K562 (cell line): Measurements from ENCODE around the gene KCNQ2. TPM values are rescaled to one million over a fixed set of nuclear protein-coding genes. Genes with fewer than 3 reads are reported as not detected.

Experiments
- BMI1 ChIP-seq: fragments of 150-350 bp; IDR thresholded peaks from 2 replicates; pipeline ENCODE4 v1.6.1; 2014; ENCODE audit warnings: low read length
- CBX5 ChIP-seq: IDR thresholded peaks from 2 replicates; pipeline ENCODE4 v1.6.1; 2014; ENCODE audit warnings: low read depth, borderline replicate concordance
- CC2D1A ChIP-seq: fragments of 450-650 bp; IDR thresholded peaks from 2 replicates; pipeline ENCODE4 v1.6.1; 2017; ENCODE audit warnings: mild to moderate bottlenecking
- CCAR2 ChIP-seq: fragments of 200-400 bp; formaldehyde crosslinking; IDR thresholded peaks from 2 replicates; pipeline ENCODE4 v1.6.1; 2017; ENCODE audit warnings: mild to moderate bottlenecking, low read depth, low read length
- CTBP1 ChIP-seq: fragments of 450-650 bp; IDR thresholded peaks from 2 replicates; pipeline ENCODE4 v1.6.1; 2016; ENCODE audit warnings: borderline replicate concordance
- ELF1 ChIP-seq: fragments of 200-800 bp; sonication (Bioruptor generic); IDR thresholded peaks from 2 replicates; pipeline ENCODE4 v1.6.1; 2016; ENCODE audit warnings: missing genetic modification characterization, missing compliant biosample characterization
- ELF2 ChIP-seq: fragments of 250-450 bp; sonication (Bioruptor Pico); IDR thresholded peaks from 2 replicates; pipeline ENCODE4 v1.5.0; 2021; ENCODE audit warnings: mild to moderate bottlenecking
- ELK3 ChIP-seq: fragments of 450-650 bp; formaldehyde crosslinking; IDR thresholded peaks from 2 replicates; pipeline ENCODE4 v1.4.0; 2020; ENCODE audit warnings: mild to moderate bottlenecking
- GTF2A2 ChIP-seq: IDR thresholded peaks from 2 replicates; pipeline ENCODE4 v1.6.1; 2016; ENCODE audit warnings: mild to moderate bottlenecking, missing genetic modification characterization, missing compliant biosample characterization
- GTF3C2 ChIP-seq: IDR thresholded peaks from 3 replicates; pipeline ENCODE4 v1.6.1; 2011; ENCODE audit warnings: borderline replicate concordance, mild to moderate bottlenecking, moderate library complexity; ENCODE audit not compliant: insufficient read length; ENCODE audit errors: extremely low read depth
- HINFP ChIP-seq: fragments of 450-650 bp; conservative IDR thresholded peaks from 2 replicates; pipeline ENCODE4 v1.6.1; 2016; ENCODE audit warnings: missing genetic modification characterization, low read depth, mild to moderate bottlenecking, control low read depth, missing compliant biosample characterization
- MTA1 ChIP-seq: fragments of 450-650 bp; IDR thresholded peaks from 2 replicates; pipeline ENCODE4 v1.6.1; 2017; ENCODE audit warnings: borderline replicate concordance
- MTA3 ChIP-seq: fragments of 450-650 bp; formaldehyde crosslinking; IDR thresholded peaks from 2 replicates; pipeline ENCODE4 v1.6.1; 2017; ENCODE audit warnings: mild to moderate bottlenecking, borderline replicate concordance
- NFE2L1 ChIP-seq: fragments of 450-650 bp; IDR thresholded peaks from 2 replicates; pipeline ENCODE4 v1.6.1; 2016; ENCODE audit warnings: missing genetic modification characterization, low read depth, mild to moderate bottlenecking, missing compliant biosample characterization, moderate library complexity, borderline replicate concordance
- NR2C1 ChIP-seq, 2 experiments: fragments of 450-650 bp; IDR thresholded peaks; 2 replicates each; pipeline ENCODE4 v1.6.1; 2017; ENCODE audit warnings: mild to moderate bottlenecking in 2 of 2, antibody characterized with exemption in 1 of 2, inconsistent platforms in 1 of 2, missing compliant biosample characterization in 1 of 2, missing genetic modification characterization in 1 of 2
- POLR2AphosphoS5 ChIP-seq: IDR thresholded peaks from 2 replicates; pipeline ENCODE4 v1.6.1; 2011; ENCODE audit warnings: mild to moderate bottlenecking, low read depth, low read length, moderate library complexity; ENCODE audit not compliant: control insufficient read depth, insufficient read depth
- SIN3A ChIP-seq, 2 experiments: fragments of 150-350 bp in 1 of 2; IDR thresholded peaks; 2 replicates each; pipeline ENCODE4 v1.6.1; 2011 to 2016; ENCODE audit warnings: borderline replicate concordance in 2 of 2, low read depth in 2 of 2, low read length in 2 of 2, mild to moderate bottlenecking in 2 of 2, moderate library complexity in 2 of 2; ENCODE audit not compliant: control insufficient read depth in 1 of 2
- SRSF9 ChIP-seq: fragments of 200-400 bp; formaldehyde crosslinking; IDR thresholded peaks from 2 replicates; pipeline ENCODE4 v1.6.1; 2017; ENCODE audit warnings: low read depth, low read length, borderline replicate concordance
- THAP12 ChIP-seq: fragments of 250-450 bp; sonication (Bioruptor Pico); IDR thresholded peaks from 2 replicates; pipeline ENCODE4 v1.9.0; 2021; ENCODE audit warnings: mild to moderate bottlenecking, inconsistent platforms
- ZNF347 ChIP-seq: fragments of 450-650 bp; formaldehyde crosslinking; IDR thresholded peaks from 2 replicates; pipeline ENCODE4 v1.4.0; 2020; ENCODE audit warnings: low read depth, mild to moderate bottlenecking, moderate library complexity
- ZNF41 ChIP-seq: fragments of 250-450 bp; sonication (Bioruptor Pico); conservative IDR thresholded peaks from 2 replicates; pipeline ENCODE4 v1.4.0; 2020; ENCODE audit warnings: mild to moderate bottlenecking
- polyA plus RNA-seq, 8 experiments: library from polyadenylated mRNA; depleted of rRNA in 4 of 8; stranded (reverse) in 5 of 8; unstranded in 3 of 8; fragments of >200 nt; fragmentation: Nextera tagmentation in 2 of 8; fragmentation: Illumina TruSeq in 1 of 8; extraction: Ambion mirVana in 2 of 8; extraction: Trizol in 1 of 8; gene quantifications; 2 replicates each; pipeline versions ENCODE4 v1.2.1 to v1.2.3, GENCODE V29; 2011 to 2014; ENCODE audit warnings: inconsistent platforms in 1 of 8, missing spikeins in 1 of 8
- total RNA-seq, 7 experiments: library from RNA; depleted of rRNA in 6 of 7; stranded (reverse); fragments of >200 nt in 6 of 7; fragmentation: Illumina TruSeq in 2 of 7; extraction: Trizol in 2 of 7; gene quantifications; 2 replicates each; pipeline versions ENCODE4 v1.2.1 to v1.2.3, GENCODE V29; 2011 to 2021; ENCODE audit warnings: low replicate concordance in 1 of 7

Gene KCNQ2
- total and polyA plus RNA-seq, 9 of the 15 experiments (the other 6 are each of a cell fraction or from before 2014, with no cell fraction given) = 0.13 to 0.16 TPM; not detected in 7

GRCh38 chr20:63520504-63520933, 48.1 kb upstream of the KCNQ2 start, which contains the start of gene PPDPF (continued):
- TF ChIP-seq POLR2AphosphoS5 (peak; percentile 93), HINFP (tag) (peak; percentile 97), ZNF347 (CRISPR knock-in tag) (no peak), ELF1 (tag) (no peak), MTA3 (peak; percentile 96), NFE2L1 (tag) (no peak), GTF2A2 (tag) (peak; percentile 88), SIN3A (IDR thresholded peaks at IDR 0.05; ENCODE audit: borderline replicate concordance in 2 of 2, control insufficient read depth in 1 of 2, low read depth in 2 of 2, low read length in 2 of 2) (peak in 1 of 2 experiments; percentile 37; a peak in 1 of 4 replicates), ZNF41 (CRISPR knock-in tag) (no peak), ELF2 (CRISPR knock-in tag) (no peak), CTBP1 (peak; percentile 44), CCAR2 (no peak), MTA1 (no peak), SRSF9 (no peak), GTF3C2 (no peak), THAP12 (CRISPR knock-in tag) (peak; percentile 36; the same call in 1 of the 2 replicates), NR2C1 (IDR thresholded peaks at IDR 0.05) (no peak), NR2C1 (tag; IDR thresholded peaks at IDR 0.05) (no peak), BMI1 (no peak), CBX5 (no peak), CC2D1A (peak; percentile 77; the same call in 1 of the 2 replicates), ELK3 (no peak)
